Coronary artery (tissue), 2 donors: ENCODE data around the gene APOB.

ENCODE experiments used
- DNase-seq: peaks from one replicate; pipeline ENCODE4 v3.0.0-alpha.2; 2017; ENCODE audit warnings: low spot score
- H3K27ac ChIP-seq, 2 donors: fragments of 200-600 bp; sonication (generic); one replicate each; pipeline ENCODE4 v1.5.1; 2016 to 2019
- H3K4me3 ChIP-seq: fragments of 200-600 bp; sonication (generic); 2 replicates; pipeline ENCODE4 v1.5.1; 2016; ENCODE audit warnings: mild to moderate bottlenecking, moderate library complexity
- CTCF ChIP-seq: fragments of 200-600 bp; sonication (generic); IDR thresholded peaks from one replicate; pipeline ENCODE4 v1.5.1; 2019; ENCODE audit warnings: antibody characterized with exemption

APOB gene

GRCh38 chr2:21055879-21056790 lies 12.3 kb upstream of the APOB start:
- DNase-seq, result no peak
- no peak for TF ChIP-seq CTCF
- no peak overlapping the region for H3K27ac ChIP-seq

GRCh38 chr2:21055451-21055850 lies 11.6 kb upstream of the APOB start:
- no peak for DNase-seq
- TF ChIP-seq CTCF, result no peak
- Histone ChIP-seq H3K4me3 (no peak overlapping the region), H3K27ac (no peak overlapping the region)

More at GRCh38 chr2:21055879-21056790, 12.3 kb upstream of the APOB start:
- H3K4me3 ChIP-seq, result no peak overlapping the region

- H3K27ac ChIP-seq, result no peak overlapping the region
- H3K4me3 ChIP-seq, result no peak overlapping the region
- DNase-seq, result no peak
- no peak for TF ChIP-seq CTCF
Measured at GRCh38 chr2:21054011-21054410, 10.1 kb upstream of the APOB start.

GRCh38 chr2:21052044-21052443 lies 8.2 kb upstream of the APOB start:
- no peak for TF ChIP-seq CTCF
- Histone ChIP-seq H3K4me3 (no peak overlapping the region), H3K27ac (peak overlapping the region in 1 of 2 donors; percentile 29)
- DNase-seq, result no peak

- no peak for DNase-seq
- no peak for TF ChIP-seq CTCF
- no peak overlapping the region for H3K27ac ChIP-seq
Measured at GRCh38 chr2:21050164-21050563, 6.3 kb upstream of the APOB start.

GRCh38 chr2:21047141-21048009 lies 3.5 kb upstream of the APOB start:
- H3K4me3 ChIP-seq, result no peak overlapping the region
- DNase-seq, result peak; percentile 46
- TF ChIP-seq CTCF, result no peak
- no peak overlapping the region for H3K27ac ChIP-seq

More at GRCh38 chr2:21050164-21050563, 6.3 kb upstream of the APOB start:
- no peak overlapping the region for H3K4me3 ChIP-seq
